Upper lobe of left lung (tissue), 4 donors: ENCODE data around the gene ID2.

ENCODE experiments used
- CTCF ChIP-seq, 6 experiments: fragments of 450-650 bp in 4 of 6; fragments of 200-600 bp in 2 of 6; sonication (generic) in 2 of 6; IDR thresholded peaks; one replicate each; pipeline ENCODE4 v1.5.1; 2016 to 2019; ENCODE audit warnings: antibody characterized with exemption in 6 of 6
- EP300 ChIP-seq, 4 donors: sonication (generic); formaldehyde crosslinking; IDR thresholded peaks; one replicate each; pipeline ENCODE4 v1.5.1; 2017; ENCODE audit warnings: antibody characterized with exemption in 4 of 4, control low read depth in 2 of 4
- POLR2A ChIP-seq, 4 donors: fragments of 450-650 bp; IDR thresholded peaks; one replicate each; pipeline ENCODE4 v1.5.1; 2016 to 2017; ENCODE audit warnings: antibody characterized with exemption in 4 of 4, mild to moderate bottlenecking in 2 of 4
- POLR2AphosphoS5 ChIP-seq, 2 donors: sonication (generic); formaldehyde crosslinking; IDR thresholded peaks; one replicate each; pipeline ENCODE4 v1.5.1; 2017; ENCODE audit warnings: antibody characterized with exemption in 2 of 2

- TF ChIP-seq CTCF (IDR thresholded peaks at IDR 0.05) (no peak), POLR2A (IDR thresholded peaks at IDR 0.05) (no peak), POLR2AphosphoS5 (IDR thresholded peaks at IDR 0.05) (no peak), EP300 (IDR thresholded peaks at IDR 0.05) (no peak)
Observed at GRCh38 chr2:8674420-8675009, 7.3 kb upstream of the ID2 start.
